ENCODE results near the gene KDELR3.
A peak's percentile ranks its signal among the peaks of the same experiment; 100 is the strongest.

The KDELR3 gene

GRCh38 chr22:38484244-38484643 lies 16.3 kb downstream of the KDELR3 start:
- DNase-seq = no peak

GRCh38 chr22:38485783-38486182 lies 17.9 kb downstream of the KDELR3 start:
- DNase-seq = no peak

- DNase-seq = no peak
These were observed 20.1 kb downstream of the KDELR3 start for GRCh38 chr22:38487946-38488345.

DNA sequence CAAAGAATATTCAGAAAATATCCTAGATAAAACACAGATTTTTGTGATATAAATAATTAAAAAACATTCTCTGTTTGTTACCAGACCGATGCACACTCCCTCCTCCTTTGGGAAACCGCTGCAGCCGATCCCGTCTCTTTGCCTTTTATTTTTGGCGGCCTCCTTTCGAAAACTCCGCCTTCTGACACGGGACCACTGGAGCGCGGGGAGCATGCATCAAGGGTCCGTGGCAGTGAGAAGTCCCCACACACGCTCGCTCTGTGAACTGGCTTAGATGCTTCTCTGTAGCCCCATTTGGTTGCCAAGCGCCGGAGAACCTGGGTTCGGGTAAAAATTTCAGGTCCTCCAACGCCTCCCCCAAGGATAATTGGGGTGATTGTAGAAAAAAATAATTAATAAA lies 21.2 kb downstream of the KDELR3 start:
- no peak for DNase-seq

DNA sequence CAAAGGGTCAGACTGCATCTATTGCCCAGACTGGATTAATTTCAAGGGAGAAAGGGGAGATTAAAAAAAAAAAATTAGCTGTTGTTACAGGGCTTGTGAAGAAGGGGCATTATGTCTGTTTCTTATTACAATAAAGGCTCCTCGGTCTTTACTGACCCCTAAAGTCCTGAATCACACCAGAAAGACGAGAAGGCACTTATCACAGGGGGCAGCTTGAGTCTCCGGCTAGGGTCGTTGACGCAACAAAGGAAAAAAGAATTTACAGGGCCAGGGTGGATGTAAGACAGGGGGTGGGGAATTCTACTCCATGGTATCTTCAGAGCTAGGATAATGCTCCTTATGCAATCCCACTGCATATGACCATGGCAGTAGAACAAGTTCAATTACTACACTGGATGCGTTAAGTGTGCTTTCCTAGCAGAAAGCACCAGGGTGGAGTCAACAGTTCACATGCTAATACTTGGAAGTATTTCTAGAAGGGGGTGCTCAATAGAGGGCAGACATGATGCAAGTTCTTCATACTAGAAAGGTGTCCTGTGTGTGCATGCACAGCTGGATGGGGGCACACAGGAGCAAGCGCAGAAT lies 21.8 kb downstream of the KDELR3 start:
- no peak for DNase-seq

DNA sequence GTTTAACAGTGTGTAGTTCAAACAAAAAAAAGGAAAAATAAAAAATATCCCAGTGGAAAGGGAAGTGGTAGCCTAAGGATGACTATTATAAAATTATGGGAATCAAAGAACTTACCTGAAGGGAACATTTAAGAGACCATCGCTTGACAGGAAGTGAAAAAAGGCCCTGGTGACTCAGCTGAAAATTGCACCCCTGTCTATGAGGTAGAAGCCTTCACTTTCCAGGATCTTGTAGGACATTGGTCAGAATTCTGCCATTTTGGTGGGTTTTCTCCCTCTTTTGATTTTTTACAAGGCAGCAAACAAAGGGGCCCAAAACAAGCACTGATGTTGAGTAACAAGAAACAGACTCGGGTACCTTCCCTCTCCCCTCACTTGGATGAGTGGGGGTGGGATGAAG lies 22.6 kb downstream of the KDELR3 start:
- DNase-seq = no peak

DNA sequence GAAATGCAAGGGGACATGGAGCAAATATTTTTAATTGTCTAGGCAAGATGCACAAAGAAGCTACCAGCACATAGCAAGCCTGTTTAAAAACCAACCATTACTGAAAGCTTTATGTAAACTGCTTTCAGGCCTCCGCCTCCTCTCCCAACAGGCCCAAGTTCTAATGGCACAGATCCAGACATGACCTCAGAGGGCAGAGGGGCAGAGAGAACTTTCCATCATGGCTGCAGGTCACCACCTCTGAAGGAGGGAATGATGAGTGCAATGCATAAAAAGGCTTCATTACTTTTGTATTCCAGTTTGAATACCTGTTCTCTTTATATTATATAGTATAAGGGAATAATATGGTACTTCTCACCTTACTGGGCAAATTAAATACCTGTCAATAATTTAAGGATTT lies 23.0 kb downstream of the KDELR3 start:
- DNase-seq = peak in 1 of 2 donors; percentile 28

DNA sequence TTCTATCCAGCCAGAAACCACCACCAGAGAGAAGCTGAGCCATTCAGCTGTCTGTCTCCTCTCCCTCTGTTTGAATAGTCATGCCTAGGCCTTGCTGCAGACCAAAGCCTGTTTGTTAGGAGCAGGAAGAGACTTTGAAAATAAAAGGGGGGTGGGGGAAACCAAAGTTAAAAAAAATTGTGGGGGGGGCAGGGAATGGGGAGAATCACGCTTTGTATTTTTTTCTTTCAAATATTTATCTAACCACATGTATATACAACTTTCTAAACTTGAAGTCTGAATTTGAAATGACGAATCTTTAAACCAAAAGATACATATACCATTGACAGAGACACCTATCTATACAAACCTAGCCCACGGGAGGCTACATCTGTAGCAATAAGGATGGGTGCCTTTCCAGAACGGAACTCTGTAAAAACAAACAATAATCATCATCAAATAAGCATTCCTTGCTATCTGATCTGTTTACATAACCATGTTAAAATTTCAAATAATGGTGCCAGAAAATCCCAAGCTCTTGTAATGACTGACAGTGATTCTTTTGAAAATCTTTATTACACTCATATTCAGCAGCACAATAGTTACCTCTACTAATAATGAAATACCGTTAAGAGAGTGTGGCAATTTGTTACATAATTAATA lies 23.9 kb downstream of the KDELR3 start:
- DNase-seq = no peak

DNA sequence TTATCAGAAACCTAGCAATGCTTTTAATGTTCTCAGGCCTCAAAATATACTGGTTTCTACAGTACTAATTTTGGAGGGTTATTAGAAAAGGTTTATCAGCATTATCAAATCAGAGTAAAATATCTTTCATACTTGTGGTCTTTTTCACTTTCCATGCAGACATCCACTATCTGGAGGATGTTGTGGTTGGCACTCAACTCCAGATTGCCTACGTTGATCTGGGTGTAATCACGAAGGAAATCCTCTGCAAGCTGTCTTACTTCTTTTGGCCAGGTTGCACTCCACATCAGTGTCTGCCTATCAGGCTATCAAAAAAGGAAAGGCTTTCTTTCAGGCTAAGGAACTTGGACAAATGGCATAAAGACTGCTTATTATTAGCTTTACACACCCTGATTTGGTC lies 26.6 kb downstream of the KDELR3 start:
- DNase-seq = no peak

GRCh38 chr22:38494939-38495338 lies 27.0 kb downstream of the KDELR3 start:
- no peak for DNase-seq

DNA sequence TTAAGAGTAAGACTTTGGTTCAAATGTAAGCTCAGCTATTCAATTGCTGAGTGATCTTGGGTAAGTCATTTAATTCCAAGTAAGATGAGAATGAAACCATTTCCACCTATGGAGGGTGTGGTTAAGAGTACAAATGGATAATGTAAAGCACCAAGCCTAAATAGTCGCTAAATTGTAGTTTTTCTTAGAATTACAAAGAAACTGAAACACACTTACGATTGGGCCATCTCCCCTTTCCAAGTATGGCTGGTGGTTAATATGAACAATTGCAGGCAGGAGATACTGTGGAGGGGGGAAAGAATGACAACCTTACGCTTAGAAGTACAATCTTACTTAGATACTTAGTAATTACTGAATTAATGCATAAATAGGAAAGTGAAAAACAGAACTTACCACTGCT lies 30.0 kb downstream of the KDELR3 start:
- no peak for DNase-seq

DNA sequence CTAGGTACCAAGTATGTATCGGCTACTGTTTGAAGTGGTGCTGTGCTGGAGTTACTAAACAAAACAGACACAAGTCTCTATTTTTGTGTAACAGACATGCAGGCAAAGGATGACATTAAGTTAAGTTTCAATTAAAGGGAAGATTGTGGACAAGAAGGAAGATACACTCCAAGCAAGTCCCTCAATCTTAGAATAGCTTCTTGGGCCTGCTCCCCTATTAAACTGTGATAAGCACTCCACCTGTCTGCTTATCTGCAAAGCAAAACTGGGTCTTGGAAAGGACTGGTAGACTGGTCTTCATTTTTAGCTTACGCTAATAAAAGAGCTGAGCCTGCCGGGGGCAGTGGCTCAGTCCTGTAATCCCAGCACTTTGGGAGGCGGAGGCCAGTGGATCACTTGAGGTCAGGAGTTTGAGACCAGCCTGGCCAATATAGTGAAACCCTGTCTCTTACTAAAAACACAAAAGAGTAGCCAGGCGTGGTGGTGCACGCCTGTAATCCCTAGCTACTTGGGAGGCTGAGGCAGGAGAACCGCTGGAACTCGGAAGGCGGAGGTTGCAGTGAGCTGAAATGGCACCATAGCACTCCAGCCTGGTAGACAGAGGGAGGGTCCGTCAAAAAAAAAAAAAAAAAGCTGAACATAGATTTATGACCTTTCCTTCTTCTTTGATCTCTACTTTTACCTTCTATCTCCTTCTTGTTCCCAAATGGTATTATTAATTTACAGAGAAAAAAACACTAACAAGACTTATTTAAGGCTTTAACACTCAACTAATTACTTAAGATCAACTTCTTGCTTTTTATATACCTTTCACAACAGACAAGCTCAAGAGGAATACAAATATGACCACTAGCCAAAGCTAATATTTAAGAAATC lies 34.1 kb downstream of the KDELR3 start:
- DNase-seq = no peak

DNA sequence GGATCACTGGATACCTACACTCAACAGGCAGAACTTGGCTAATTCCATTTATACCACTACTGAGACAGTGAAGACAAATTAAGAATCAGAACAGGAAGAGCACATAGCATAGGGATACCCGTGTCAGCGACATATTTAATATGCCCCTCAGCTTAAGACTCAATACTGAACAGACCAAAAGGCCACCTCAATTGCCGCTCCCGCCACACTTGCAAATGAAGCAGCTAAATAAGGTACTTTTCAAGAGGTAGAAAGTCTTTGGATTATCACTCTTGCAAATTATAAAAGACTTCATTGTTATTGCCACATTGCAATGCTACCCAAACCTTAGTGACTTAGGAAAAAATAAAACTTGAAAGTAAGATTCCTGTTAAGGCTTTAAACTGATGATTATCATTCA lies 35.1 kb downstream of the KDELR3 start:
- no peak for DNase-seq

DNA sequence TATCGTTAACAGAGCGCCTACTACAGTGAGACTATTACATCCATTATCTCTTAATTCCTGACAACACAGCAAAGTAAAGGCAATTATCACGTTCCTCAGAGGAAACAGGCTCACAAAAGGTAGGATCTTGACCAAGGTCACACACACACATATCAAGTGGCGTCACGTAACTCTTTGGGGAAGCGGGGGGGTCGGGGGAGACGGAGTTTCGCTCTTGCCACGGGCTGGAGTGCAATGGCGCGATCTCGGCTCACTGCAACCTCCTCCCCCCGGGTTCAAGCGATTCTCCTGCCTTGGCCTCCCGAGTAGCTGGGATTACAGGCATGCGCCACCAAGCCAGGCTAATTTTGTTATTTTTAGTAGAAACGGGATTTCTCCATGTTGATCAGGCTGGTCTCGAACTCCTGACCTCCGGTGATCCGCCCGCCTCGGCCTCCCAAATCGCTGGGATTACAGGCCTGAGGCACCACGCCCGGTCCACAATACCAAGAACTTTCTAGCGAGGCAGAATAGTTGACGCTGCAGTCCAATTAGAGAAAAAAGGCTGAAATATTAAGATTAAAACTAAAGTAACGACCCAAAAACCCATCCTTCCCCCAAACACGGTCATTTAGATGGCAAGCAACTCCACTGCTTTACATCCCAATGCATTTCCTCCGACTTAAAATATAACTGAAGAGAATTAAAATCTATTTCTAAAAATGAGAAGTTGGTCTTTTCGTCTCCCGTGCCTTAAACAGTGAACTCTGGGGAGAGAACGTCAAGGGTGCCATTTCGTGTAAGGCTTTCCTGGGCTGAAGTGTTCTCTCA lies 37.0 kb downstream of the KDELR3 start:
- no peak for DNase-seq

DNA sequence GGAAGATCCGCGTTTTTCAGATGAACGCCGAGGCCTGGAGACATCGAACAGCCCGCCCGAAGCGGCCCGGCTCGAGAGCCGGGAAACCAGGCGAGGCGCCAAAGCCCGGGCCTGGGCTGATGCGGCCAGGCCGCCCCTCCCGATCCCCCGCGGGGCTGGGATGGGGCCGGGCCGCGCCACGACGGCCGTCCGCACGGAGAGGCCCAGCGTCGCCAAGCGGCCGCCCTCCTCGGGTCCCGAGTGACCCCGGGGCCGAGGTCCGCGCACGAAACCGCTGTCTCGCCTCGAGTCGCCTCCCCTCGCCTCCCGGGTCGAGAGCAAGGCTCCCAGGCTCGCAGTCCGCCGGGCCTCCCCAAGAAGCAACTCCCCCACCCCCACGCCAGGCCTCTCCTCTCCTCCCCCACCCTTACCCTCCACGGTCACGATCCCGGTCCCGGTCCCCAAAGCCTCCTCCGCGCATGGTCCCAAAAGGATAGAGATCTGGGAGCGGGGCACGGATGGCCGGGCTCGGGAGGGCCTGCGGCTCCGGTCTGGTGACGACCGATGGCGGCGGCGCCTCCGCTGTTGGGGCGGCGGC lies 37.7 kb downstream of the KDELR3 start:
- DNase-seq = peak; percentile 74 to 78

DNA sequence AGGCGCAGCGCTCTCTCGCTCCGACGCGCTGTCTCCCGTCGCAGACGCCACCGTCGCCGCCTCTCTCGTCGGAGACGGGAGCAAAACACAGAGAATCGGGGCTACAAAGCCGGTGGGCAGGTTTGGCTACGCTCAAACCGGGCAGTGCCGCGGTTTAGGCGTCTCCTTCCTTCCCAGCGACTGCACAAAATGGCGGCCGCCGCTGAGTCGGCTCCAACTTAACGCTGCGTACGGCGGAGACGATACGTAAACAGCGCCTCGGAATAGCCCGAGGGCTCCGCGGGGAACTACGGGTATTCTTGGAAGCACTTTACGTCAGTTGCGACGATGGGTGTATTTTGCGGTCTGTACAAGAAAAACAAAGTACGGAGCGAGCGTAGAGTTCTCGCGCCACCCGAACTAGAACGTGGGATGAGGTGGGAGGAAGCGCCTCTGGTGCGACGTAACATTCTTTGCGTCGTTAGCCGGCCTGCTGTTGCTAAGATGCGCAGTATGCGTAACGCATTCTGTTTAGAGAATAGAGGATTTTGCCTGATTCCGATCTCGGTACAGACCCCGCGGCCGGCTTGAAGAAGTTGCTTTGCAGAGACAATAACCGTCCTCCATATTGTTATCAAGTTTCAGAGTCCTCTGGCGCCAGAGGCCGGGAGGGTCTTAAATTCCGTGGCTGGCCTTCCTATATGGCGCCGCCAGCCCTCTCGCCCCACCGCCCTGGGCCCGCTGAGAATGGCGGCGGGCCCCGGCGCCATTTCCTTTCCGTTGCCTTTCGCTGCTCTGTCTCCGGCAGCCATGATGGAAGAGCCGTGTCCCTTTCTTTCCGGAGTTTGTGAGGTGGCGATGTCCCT lies 38.4 kb downstream of the KDELR3 start, which contains the start of gene DDX17:
Gene DDX17 (minus strand): TSS at position 194 of the 845 bp plus-strand sequence.
- peak; percentile 93 to 99 for DNase-seq

GRCh38 chr22:38510416-38510970 lies 42.6 kb downstream of the KDELR3 start:
- DNase-seq = no peak

- no peak for DNase-seq
These were observed 45.2 kb downstream of the KDELR3 start for GRCh38 chr22:38513063-38513462.

GRCh38 chr22:38518620-38519019 lies 50.7 kb downstream of the KDELR3 start:
- no peak for DNase-seq

GRCh38 chr22:38519453-38520250 lies 51.8 kb downstream of the KDELR3 start:
- no peak for DNase-seq
